Testis (tissue), 3 donors: Measurements from ENCODE around the gene CREBBP. TPM values are rescaled to one million over a fixed set of nuclear protein-coding genes. Genes with fewer than 3 reads are reported as not detected.

Source experiments
- DNase-seq: peaks from one replicate; pipeline ENCODE4 v3.0.0-alpha.2; 2019
- H3K27ac ChIP-seq, 2 donors: fragments of 200-600 bp; sonication (generic); one replicate each; pipeline ENCODE4 v1.5.1; 2019
- H3K27me3 ChIP-seq: fragments of 200-600 bp; sonication (generic); one replicate; pipeline ENCODE4 v1.5.1; 2019
- H3K36me3 ChIP-seq: fragments of 200-600 bp; sonication (generic); one replicate; pipeline ENCODE4 v1.5.1; 2017; ENCODE audit warnings: low read depth; ENCODE audit errors: missing control alignments
- H3K4me1 ChIP-seq: fragments of 200-600 bp; sonication (generic); one replicate; pipeline ENCODE4 v1.5.1; 2019
- H3K4me3 ChIP-seq, 2 donors: fragments of 200-600 bp; sonication (generic); one replicate each; pipeline ENCODE4 v1.5.1; 2017 to 2019
- H3K9me3 ChIP-seq: fragments of 200-600 bp; sonication (generic); one replicate; pipeline ENCODE4 v1.5.1; 2017
- POLR2A ChIP-seq: fragments of 450-650 bp; IDR thresholded peaks from one replicate; pipeline ENCODE4 v1.6.1; 2017; ENCODE audit warnings: antibody characterized with exemption, mild to moderate bottlenecking, moderate library complexity
- WGBS, 2 donors: methylation state at CpG; one replicate each; pipeline ENCODE4 v1.1.5; 2018; 5-methylcytosine and 5-hydroxymethylcytosine counted together
- intact Hi-C: fragments of 100-400 bp; cut with DNase I; formaldehyde crosslinking; loops from one replicate; pipeline ENCODE4 v1.15.1; 2023; ENCODE audit warnings: low total_unique reads
- polyA plus RNA-seq: library from polyadenylated mRNA; stranded (reverse); fragments of 350-450 nt; fragmentation: Illumina TruSeq; extraction: RNeasy Lipid Tissue Mini Kit (QIAGEN cat#74804); gene quantifications from one replicate; pipeline ENCODE4 v1.2.3, GENCODE V29; 2014; ENCODE audit warnings: low read depth, low replicate concordance; ENCODE audit not compliant: insufficient read depth
- total RNA-seq, 2 donors: library from RNA; depleted of rRNA; stranded (reverse); fragments of >200 nt; gene quantifications; one replicate each; pipeline ENCODE4 v1.2.3, GENCODE V29; 2016
- TF ChIP-seq, protein P1 (sequence below), 3 experiments: fragments of 450-650 bp in 2 of 3; fragments of 200-600 bp in 1 of 3; sonication (generic) in 1 of 3; IDR thresholded peaks; one replicate each; pipeline ENCODE4 v1.5.1; 2016 to 2019; ENCODE audit warnings: antibody characterized with exemption in 3 of 3, mild to moderate bottlenecking in 2 of 3, moderate library complexity in 1 of 3

Gene CREBBP
- total and polyA plus RNA-seq, 3 donors from 2014 or later, result 86.0 to 185 (median 141) TPM

DNA sequence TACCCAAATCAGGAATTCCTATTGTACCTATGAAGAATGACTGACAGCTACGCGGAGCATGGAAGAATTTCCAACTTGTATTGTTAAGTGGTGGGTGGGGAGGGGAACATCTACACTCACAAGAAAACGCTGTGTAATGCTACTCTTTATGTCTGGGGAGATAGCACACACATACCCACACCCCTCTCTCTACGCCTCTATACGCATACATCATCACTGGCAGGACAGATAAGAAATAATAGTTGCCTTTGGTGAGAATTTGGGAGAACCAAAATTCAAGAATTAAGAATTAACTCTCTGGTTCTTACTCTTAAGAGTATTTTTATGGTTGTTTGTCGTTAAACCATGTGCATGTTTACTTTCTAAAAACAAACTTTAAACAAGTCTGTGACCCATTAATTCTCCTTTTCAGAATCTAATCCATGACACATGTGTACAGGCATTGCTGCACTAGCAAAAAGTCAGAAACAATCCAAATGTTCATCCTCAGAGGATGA lies 33.9 kb downstream of the CREBBP start:
- no peak for DNase-seq
- intact Hi-C loops, result no loop called here
- WGBS, 2 donors, result 73 to 79% methylated on average over 6 of the region's 6 CpGs
- H3K36me3 ChIP-seq, result no peaks in the 10 kb centered on the region
- H3K27me3 ChIP-seq, result no peaks in the 10 kb centered on the region
- no peaks in the 10 kb centered on the region for H3K9me3 ChIP-seq
- TF ChIP-seq, protein P1, sequence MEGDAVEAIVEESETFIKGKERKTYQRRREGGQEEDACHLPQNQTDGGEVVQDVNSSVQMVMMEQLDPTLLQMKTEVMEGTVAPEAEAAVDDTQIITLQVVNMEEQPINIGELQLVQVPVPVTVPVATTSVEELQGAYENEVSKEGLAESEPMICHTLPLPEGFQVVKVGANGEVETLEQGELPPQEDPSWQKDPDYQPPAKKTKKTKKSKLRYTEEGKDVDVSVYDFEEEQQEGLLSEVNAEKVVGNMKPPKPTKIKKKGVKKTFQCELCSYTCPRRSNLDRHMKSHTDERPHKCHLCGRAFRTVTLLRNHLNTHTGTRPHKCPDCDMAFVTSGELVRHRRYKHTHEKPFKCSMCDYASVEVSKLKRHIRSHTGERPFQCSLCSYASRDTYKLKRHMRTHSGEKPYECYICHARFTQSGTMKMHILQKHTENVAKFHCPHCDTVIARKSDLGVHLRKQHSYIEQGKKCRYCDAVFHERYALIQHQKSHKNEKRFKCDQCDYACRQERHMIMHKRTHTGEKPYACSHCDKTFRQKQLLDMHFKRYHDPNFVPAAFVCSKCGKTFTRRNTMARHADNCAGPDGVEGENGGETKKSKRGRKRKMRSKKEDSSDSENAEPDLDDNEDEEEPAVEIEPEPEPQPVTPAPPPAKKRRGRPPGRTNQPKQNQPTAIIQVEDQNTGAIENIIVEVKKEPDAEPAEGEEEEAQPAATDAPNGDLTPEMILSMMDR (IDR thresholded peaks at IDR 0.05), result no peak
- TF ChIP-seq POLR2A, result no peak
- no peak overlapping the region for H3K27ac ChIP-seq
- peaks cover 12% of the 10 kb centered on the region for H3K4me1 ChIP-seq
- H3K4me3 ChIP-seq, result no peak overlapping the region

DNA sequence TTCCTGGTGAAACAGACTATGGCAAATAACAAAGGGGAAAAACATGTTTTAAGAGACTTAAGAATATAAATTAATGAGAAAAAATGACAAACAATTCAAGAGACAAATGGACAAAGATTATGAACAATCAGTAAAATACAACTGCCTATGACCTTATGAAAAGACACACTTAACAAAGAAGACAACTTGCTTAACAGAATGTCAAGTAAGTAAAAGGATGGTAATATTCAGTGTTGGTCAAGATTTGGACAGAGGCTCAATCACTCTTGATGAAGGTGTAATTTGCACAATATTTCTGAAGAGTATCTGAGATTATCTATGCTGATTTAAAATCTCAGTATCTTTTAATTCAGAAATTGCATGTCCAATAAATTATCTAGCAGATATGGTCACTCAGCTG lies 34.4 kb downstream of the CREBBP start:
- Histone ChIP-seq H3K27ac (no peak overlapping the region), H3K36me3 (no peaks in the 10 kb centered on the region), H3K9me3 (no peaks in the 10 kb centered on the region), H3K4me3 (no peak overlapping the region), H3K27me3 (no peaks in the 10 kb centered on the region), H3K4me1 (peaks cover 12% of the 10 kb centered on the region)
- no peak for TF ChIP-seq POLR2A
- TF ChIP-seq, protein P1 (IDR thresholded peaks at IDR 0.05), result no peak
- no peak for DNase-seq
- intact Hi-C loops, result no loop called here

DNA sequence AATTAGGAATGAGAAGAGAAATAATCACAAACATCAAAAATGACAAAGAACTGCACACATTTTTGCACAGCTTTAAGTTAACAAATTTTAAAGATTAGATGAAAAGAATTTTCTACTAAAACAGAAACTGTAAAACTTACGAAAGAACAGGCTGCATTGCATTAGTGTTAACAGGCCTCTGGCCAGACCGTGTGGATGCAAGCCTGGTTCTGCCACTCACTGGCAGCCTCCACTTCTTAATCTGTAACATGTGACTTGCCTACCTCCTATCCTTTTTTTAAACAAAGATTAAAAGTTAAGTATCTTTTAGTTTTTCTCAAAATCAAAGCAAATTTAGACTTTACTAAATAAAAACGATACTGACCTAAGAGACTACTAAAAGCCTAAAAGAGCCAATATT lies 37.5 kb downstream of the CREBBP start:
- intact Hi-C loops, result no loop called here
- H3K4me1 ChIP-seq, result peaks cover 12% of the 10 kb centered on the region
- no peak for DNase-seq
- H3K9me3 ChIP-seq, result no peaks in the 10 kb centered on the region
- TF ChIP-seq, protein P1 (IDR thresholded peaks at IDR 0.05), result no peak
- TF ChIP-seq POLR2A, result no peak
- no peaks in the 10 kb centered on the region for H3K27me3 ChIP-seq
- H3K27ac ChIP-seq, result no peak overlapping the region
- H3K4me3 ChIP-seq, result no peak overlapping the region
- no peaks in the 10 kb centered on the region for H3K36me3 ChIP-seq
- WGBS, 2 donors, result 49 to 57% methylated on average over 3 of the region's 3 CpGs

DNA sequence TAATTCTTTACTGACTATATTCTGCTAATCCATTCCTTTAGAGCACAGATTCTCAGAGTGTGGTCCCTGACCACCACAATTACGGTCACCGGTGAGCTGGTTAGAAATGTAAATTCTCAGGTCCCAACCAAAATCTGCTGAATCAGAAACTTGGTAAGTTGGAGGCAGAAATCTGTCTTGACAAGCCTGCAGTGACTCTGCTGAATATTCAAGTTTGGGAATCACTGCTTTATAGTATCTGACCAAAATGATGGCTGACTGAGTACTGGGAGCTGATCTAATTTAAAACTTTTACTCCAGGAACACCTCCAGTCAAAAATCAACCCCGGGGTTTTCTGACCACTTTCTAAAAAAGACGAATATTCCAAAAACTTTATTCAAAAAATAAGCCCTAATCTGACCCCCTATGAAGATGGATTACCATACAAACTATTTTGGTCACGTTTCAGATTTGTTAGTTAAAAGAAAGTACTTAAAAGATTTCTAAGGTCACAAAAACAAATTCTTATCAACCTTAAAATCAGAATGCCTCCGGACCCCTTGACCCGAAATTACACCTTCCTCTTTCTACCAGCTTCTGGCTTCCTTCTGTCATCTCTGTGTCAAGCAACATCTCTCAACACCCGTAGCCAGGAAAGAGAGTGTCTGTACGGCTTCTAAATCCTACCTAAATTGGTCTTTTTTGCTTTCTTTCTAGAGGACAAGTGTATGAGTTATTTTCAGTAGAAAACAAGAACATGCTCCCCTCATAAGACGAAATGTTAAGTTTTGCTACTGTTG lies 38.6 kb downstream of the CREBBP start:
- DNase-seq, result no peak
- no peaks in the 10 kb centered on the region for H3K27me3 ChIP-seq
- H3K36me3 ChIP-seq, result no peaks in the 10 kb centered on the region
- H3K4me1 ChIP-seq, result peaks cover 12% of the 10 kb centered on the region
- TF ChIP-seq POLR2A, result no peak
- TF ChIP-seq, protein P1 (IDR thresholded peaks at IDR 0.05), result no peak
- no peak overlapping the region for H3K27ac ChIP-seq
- 74 to 78% methylated on average over 10 of the region's 10 CpGs for WGBS, 2 donors
- no peak overlapping the region for H3K4me3 ChIP-seq
- H3K9me3 ChIP-seq, result no peaks in the 10 kb centered on the region
- intact Hi-C loops, result no loop called here
